ENCODE data around the gene PRKG1.

The PRKG1 gene

DNA sequence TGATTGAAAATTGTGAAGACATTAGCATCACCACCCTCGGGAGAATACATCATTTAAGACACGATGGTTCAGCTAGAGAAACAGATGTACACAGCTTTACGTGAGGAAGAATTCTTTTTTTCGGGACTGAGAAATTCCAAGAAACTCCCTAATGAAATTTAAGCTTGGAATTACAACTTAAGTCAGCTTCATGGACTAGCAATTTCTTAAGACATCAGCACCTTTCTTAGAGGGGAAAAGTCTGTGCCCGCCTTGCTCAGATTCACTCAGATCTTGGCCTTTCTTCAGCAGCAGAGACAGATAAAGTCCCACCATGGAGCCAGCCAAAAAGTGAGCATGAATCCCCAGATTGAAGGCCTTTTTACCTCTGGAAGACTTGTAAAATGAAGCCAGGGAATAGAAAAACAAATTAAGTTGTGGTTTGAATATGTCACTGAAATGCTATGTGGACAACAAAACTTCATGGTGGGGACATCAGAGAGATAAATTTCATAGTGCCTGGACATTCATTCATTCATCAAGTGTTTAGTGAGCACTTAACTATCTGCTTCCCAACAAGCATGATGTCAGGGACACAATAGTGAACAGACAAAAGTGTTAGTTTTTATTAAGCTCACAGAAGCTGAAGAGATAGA, 32.1 kb downstream of the PRKG1 start:
- Histone ChIP-seq H3K27ac (ENCODE audit: low read length) (no peak overlapping the region), H3K79me2 (ENCODE audit: insufficient read depth, low read length) (no peaks in the 10 kb centered on the region), H3K9ac (ENCODE audit: low read depth, low read length) (no peak overlapping the region), H3K4me3 (ENCODE audit: low read depth in 1 of 2, low read length in 2 of 2) (no peak overlapping the region), H3K27me3 (ENCODE audit: insufficient read depth, low read length, poor library complexity) (no peaks in the 10 kb centered on the region), H2AFZ (ENCODE audit: low read depth, low read length) (no peak overlapping the region), H4K20me1 (ENCODE audit: insufficient read depth, low read length) (no peaks in the 10 kb centered on the region), H3K4me2 (ENCODE audit: insufficient read depth, low read length) (no peak overlapping the region), H3K9me3 (ENCODE audit: insufficient read depth, low read length, severe bottlenecking) (no peaks in the 10 kb centered on the region), H3K36me3 (ENCODE audit: insufficient read depth, low read length) (no peaks in the 10 kb centered on the region), H3K4me1 (ENCODE audit: insufficient read depth, low read length) (no peaks in the 10 kb centered on the region)
- no peak for ATAC-seq (ENCODE audit: insufficient read depth, low read depth)
- no peak for DNase-seq
- TF ChIP-seq, protein P1, sequence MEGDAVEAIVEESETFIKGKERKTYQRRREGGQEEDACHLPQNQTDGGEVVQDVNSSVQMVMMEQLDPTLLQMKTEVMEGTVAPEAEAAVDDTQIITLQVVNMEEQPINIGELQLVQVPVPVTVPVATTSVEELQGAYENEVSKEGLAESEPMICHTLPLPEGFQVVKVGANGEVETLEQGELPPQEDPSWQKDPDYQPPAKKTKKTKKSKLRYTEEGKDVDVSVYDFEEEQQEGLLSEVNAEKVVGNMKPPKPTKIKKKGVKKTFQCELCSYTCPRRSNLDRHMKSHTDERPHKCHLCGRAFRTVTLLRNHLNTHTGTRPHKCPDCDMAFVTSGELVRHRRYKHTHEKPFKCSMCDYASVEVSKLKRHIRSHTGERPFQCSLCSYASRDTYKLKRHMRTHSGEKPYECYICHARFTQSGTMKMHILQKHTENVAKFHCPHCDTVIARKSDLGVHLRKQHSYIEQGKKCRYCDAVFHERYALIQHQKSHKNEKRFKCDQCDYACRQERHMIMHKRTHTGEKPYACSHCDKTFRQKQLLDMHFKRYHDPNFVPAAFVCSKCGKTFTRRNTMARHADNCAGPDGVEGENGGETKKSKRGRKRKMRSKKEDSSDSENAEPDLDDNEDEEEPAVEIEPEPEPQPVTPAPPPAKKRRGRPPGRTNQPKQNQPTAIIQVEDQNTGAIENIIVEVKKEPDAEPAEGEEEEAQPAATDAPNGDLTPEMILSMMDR (IDR thresholded peaks at IDR 0.05; ENCODE audit: borderline replicate concordance, extremely low read depth, low read length, poor library complexity, severe bottlenecking), result no peak
- TF ChIP-seq EZH2 (IDR thresholded peaks at IDR 0.05; ENCODE audit: borderline replicate concordance, low read depth, low read length, severe bottlenecking), result no peak

DNA sequence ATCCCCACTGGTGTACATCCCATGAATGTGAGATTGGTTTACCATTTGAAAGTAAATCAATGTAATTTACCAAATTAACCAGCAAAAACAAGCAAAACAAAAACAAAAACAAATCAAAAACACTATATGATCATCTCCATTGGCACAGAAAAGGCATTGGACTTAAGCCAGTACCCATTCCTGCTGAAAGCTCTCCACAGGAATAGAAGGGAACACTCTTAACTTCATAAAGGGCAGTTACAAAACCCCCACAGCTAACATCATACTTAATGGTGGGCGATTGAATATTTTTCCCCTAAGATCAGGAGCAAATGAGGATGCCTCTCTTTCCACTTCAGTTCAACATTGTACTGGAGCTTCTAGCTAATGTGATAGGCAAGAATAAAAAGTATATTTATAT, 34.1 kb downstream of the PRKG1 start:
- Histone ChIP-seq H3K27me3 (ENCODE audit: insufficient read depth, low read length, poor library complexity) (no peaks in the 10 kb centered on the region), H4K20me1 (ENCODE audit: insufficient read depth, low read length) (no peaks in the 10 kb centered on the region), H3K4me3 (ENCODE audit: low read depth in 1 of 2, low read length in 2 of 2) (no peak overlapping the region), H2AFZ (ENCODE audit: low read depth, low read length) (no peak overlapping the region), H3K4me1 (ENCODE audit: insufficient read depth, low read length) (no peaks in the 10 kb centered on the region), H3K27ac (ENCODE audit: low read length) (no peak overlapping the region), H3K36me3 (ENCODE audit: insufficient read depth, low read length) (no peaks in the 10 kb centered on the region), H3K9ac (ENCODE audit: low read depth, low read length) (no peak overlapping the region), H3K9me3 (ENCODE audit: insufficient read depth, low read length, severe bottlenecking) (no peaks in the 10 kb centered on the region), H3K4me2 (ENCODE audit: insufficient read depth, low read length) (no peak overlapping the region), H3K79me2 (ENCODE audit: insufficient read depth, low read length) (no peaks in the 10 kb centered on the region)
- DNase-seq (no peak), ATAC-seq (ENCODE audit: insufficient read depth, low read depth) (no peak)
- TF ChIP-seq, protein P1 (IDR thresholded peaks at IDR 0.05; ENCODE audit: borderline replicate concordance, extremely low read depth, low read length, poor library complexity, severe bottlenecking), result no peak
- TF ChIP-seq EZH2 (IDR thresholded peaks at IDR 0.05; ENCODE audit: borderline replicate concordance, low read depth, low read length, severe bottlenecking), result no peak

GRCh38 chr10:51109801-51110533, 35.7 kb downstream of the PRKG1 start:
- no peak for DNase-seq
- no peak overlapping the region for H2AFZ ChIP-seq (ENCODE audit: low read depth, low read length)
- TF ChIP-seq, protein P1 (IDR thresholded peaks at IDR 0.05; ENCODE audit: borderline replicate concordance, extremely low read depth, low read length, poor library complexity, severe bottlenecking), result no peak
- TF ChIP-seq EZH2 (IDR thresholded peaks at IDR 0.05; ENCODE audit: borderline replicate concordance, low read depth, low read length, severe bottlenecking), result no peak
- H3K36me3 ChIP-seq (ENCODE audit: insufficient read depth, low read length), result no peaks in the 10 kb centered on the region
- no peaks in the 10 kb centered on the region for H3K4me1 ChIP-seq (ENCODE audit: insufficient read depth, low read length)
- no peak overlapping the region for H3K27ac ChIP-seq (ENCODE audit: low read length)
- H3K9me3 ChIP-seq (ENCODE audit: insufficient read depth, low read length, severe bottlenecking), result no peaks in the 10 kb centered on the region
- H3K4me3 ChIP-seq (ENCODE audit: low read depth in 1 of 2, low read length in 2 of 2), result no peak overlapping the region
- H3K27me3 ChIP-seq (ENCODE audit: insufficient read depth, low read length, poor library complexity), result no peaks in the 10 kb centered on the region
- H4K20me1 ChIP-seq (ENCODE audit: insufficient read depth, low read length), result no peaks in the 10 kb centered on the region
- H3K4me2 ChIP-seq (ENCODE audit: insufficient read depth, low read length), result no peak overlapping the region
- H3K79me2 ChIP-seq (ENCODE audit: insufficient read depth, low read length), result no peaks in the 10 kb centered on the region
- H3K9ac ChIP-seq (ENCODE audit: low read depth, low read length), result no peak overlapping the region
- no peak for ATAC-seq (ENCODE audit: insufficient read depth, low read depth)
